ENCODE measurements around the gene THSD7B. TPM values are rescaled to one million over a fixed set of nuclear protein-coding genes. Genes with fewer than 3 reads are reported as not detected.

THSD7B gene
- total and polyA plus RNA-seq, 2 of the 8 experiments (the other 6 are each of a cell fraction or from before 2014, with no cell fraction given), result 0.60 to 2.9 TPM

GRCh38 chr2:137183206-137183898 lies 418.0 kb downstream of the THSD7B start:
- FAIRE-seq, result no peak
- H2AK5ac ChIP-seq (ENCODE audit: low read depth, low read length), result no peak overlapping the region
- H2AFZ ChIP-seq (ENCODE audit: low read length), result no peak overlapping the region
- H3K56ac ChIP-seq (replicated peaks; ENCODE audit: insufficient read length, low read depth, low read length), result no peak overlapping the region
- no peak for DNase-seq (ENCODE audit: low read depth in 1 of 2, low spot score in 2 of 2)
- no peak overlapping the region for H3K14ac ChIP-seq (ENCODE audit: insufficient read length)
- peaks cover 0 to 3% of the 10 kb centered on the region in 2 experiments; a peak in 1 of 4 replicates for H3K9me3 ChIP-seq (ENCODE audit: insufficient read depth in 2 of 2, low read depth in 1 of 2, low read length in 1 of 2)
- no peak overlapping the region for H3K23ac ChIP-seq (ENCODE audit: insufficient read length)
- no peak overlapping the region for H3K18ac ChIP-seq (ENCODE audit: extremely low read depth, low read length)
- H4K5ac ChIP-seq (ENCODE audit: insufficient read length, low read depth, low read length), result no peak overlapping the region
- no peak overlapping the region for H2BK120ac ChIP-seq (replicated peaks; ENCODE audit: low read depth, low read length)
- no peak overlapping the region for H3K4me2 ChIP-seq (ENCODE audit: insufficient read depth in 1 of 2, low read depth in 2 of 2, low read length in 2 of 2)
- H3K23me2 ChIP-seq (ENCODE audit: low read depth, low read length), result no peaks in the 10 kb centered on the region
- H2BK15ac ChIP-seq (ENCODE audit: low read length), result no peak overlapping the region
- H4K20me1 ChIP-seq (replicated peaks in 1 of 2; ENCODE audit: control insufficient read depth in 1 of 2, insufficient read depth in 2 of 2, low read length in 2 of 2), result no peaks in the 10 kb centered on the region
- H3K36me3 ChIP-seq (ENCODE audit: control insufficient read depth in 2 of 4, insufficient read depth in 4 of 4, low read length in 3 of 4), result no peaks in the 10 kb centered on the region
- H3K27me3 ChIP-seq (replicated peaks in 1 of 4; ENCODE audit: control insufficient read depth in 3 of 4, extremely low read depth in 1 of 4, insufficient read depth in 3 of 4, low read length in 3 of 4), result no peaks in the 10 kb centered on the region
- H3K79me1 ChIP-seq (ENCODE audit: low read depth, low read length), result no peaks in the 10 kb centered on the region
- no peak overlapping the region for H4K91ac ChIP-seq (replicated peaks; ENCODE audit: insufficient read length, low read length)
- H3K4me3 ChIP-seq (ENCODE audit: extremely low read depth in 1 of 4, insufficient read depth in 2 of 4, low read depth in 3 of 4, low read length in 4 of 4), result no peak overlapping the region
- 100% methylated on average over 3 of the region's 3 CpGs; no CpG with 5 or more reads in 1 of the 2 experiments for WGBS, 2 experiments (ENCODE audit: extremely low coverage in 1 of 2, insufficient coverage in 1 of 2, insufficient read length in 1 of 2, insufficient replicate concordance in 2 of 2, low coverage in 1 of 2, low lambda C conversion rate in 2 of 2, missing lambda C conversion rate in 1 of 2)
- TF ChIP-seq JUND (IDR thresholded peaks at IDR 0.05; ENCODE audit: low read length), result no peak
- H2BK12ac ChIP-seq (ENCODE audit: low read depth, low read length), result no peak overlapping the region
- H4K8ac ChIP-seq (ENCODE audit: extremely low read depth, insufficient read depth, low read length), result no peak overlapping the region
- no peak overlapping the region for H3K9ac ChIP-seq (replicated peaks in 1 of 4; ENCODE audit: extremely low read depth in 1 of 4, low read depth in 3 of 4, low read length in 3 of 4)
- no peak overlapping the region for H3K4ac ChIP-seq (replicated peaks; ENCODE audit: insufficient read length, low read depth, low read length)
- H2BK20ac ChIP-seq (ENCODE audit: low read length), result no peak overlapping the region
- no peak overlapping the region for H3K27ac ChIP-seq (ENCODE audit: low read depth, low read length)
- ChIA-PET CTCF (ENCODE audit: partially characterized antibody) (interaction anchor here (1.4 kb wide), 1 partner anchor 10 kb away, joined by 3 read pairs; no protein-coding TSS in a partner anchor), POLR2A (ENCODE audit: partially characterized antibody) (no interaction called here)
- H3K79me2 ChIP-seq (ENCODE audit: control insufficient read depth in 1 of 2, insufficient read depth in 2 of 2, low read length in 2 of 2), result no peaks in the 10 kb centered on the region
- H2BK5ac ChIP-seq (ENCODE audit: low read depth, low read length), result no peak overlapping the region
- no peaks in the 10 kb centered on the region for H3K4me1 ChIP-seq (replicated peaks in 1 of 4; ENCODE audit: control insufficient read depth in 3 of 4, insufficient read depth in 4 of 4, low read length in 3 of 4)
